ENCODE data around the gene TOX2. TPM values are rescaled to one million over a fixed set of nuclear protein-coding genes. Genes with fewer than 3 reads are reported as not detected.
"Not testable (repeated sequence)": the region's sequence is repeated elsewhere in the genome, so short reads cannot be mapped to it uniquely, and the experiment has no call there.

Gene TOX2
- total RNA-seq, 1 donor from 2014 or later, result 5.0 TPM

DNA sequence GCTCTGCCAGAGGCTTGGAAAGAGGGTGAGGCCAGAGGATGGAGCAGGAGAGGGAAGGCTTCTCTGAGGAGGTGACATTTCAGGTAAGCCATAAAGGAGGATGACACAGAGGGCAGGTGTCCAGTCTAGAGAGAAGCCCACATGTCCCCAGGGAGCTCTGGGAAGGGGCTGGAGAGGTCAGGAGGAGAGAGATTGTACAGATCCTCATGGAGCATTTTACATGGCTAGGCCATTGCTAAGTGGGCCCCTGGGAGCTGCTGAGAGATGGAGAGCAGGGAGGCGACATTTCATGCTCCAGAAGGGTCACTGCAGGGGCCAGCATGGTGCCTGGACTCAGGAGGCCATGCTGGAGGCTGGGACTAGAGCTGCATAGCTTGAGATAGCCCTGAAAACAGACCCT lies 124.5 kb downstream of the TOX2 start:
- Mint-ChIP-seq H3K9me3 (ENCODE audit: unreplicated experiment) (no peaks in the 10 kb centered on the region), H3K27ac (ENCODE audit: unreplicated experiment) (no peak overlapping the region), H3K27me3 (ENCODE audit: unreplicated experiment) (peaks cover 7% of the 10 kb centered on the region), H3K4me3 (ENCODE audit: unreplicated experiment) (no peak overlapping the region), H3K4me1 (ENCODE audit: unreplicated experiment) (no peaks in the 10 kb centered on the region), H3K36me3 (ENCODE audit: low read depth, unreplicated experiment) (no peaks in the 10 kb centered on the region)
- no peak for DNase-seq (ENCODE audit: low spot score)
- TF ChIP-seq CTCF (IDR thresholded peaks at IDR 0.05; ENCODE audit: unreplicated experiment), result no peak

DNA sequence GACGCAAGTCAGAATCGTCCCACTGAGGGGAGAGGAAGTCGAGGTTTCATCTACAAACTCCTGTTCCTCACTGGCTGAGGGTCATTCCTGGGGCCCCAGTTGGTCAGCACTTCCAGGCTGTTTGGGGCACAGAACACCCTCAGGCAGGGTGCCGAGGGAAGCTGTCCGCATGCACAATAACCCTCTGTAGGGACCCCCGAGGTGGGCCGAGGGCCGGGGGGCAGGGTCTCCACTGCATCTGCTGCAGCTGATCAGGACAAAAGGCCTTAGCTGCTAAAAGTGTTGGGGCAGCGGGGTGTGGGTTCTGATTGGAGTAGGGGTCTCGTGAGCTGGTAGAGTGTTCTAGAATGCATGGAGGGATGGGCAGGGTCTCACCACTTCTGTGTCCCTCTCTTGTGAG lies 125.1 kb downstream of the TOX2 start:
- no peak for TF ChIP-seq CTCF (IDR thresholded peaks at IDR 0.05; ENCODE audit: unreplicated experiment)
- no peaks in the 10 kb centered on the region for H3K4me1 Mint-ChIP-seq (ENCODE audit: unreplicated experiment)
- H3K36me3 Mint-ChIP-seq (ENCODE audit: low read depth, unreplicated experiment), result no peaks in the 10 kb centered on the region
- no peak for DNase-seq (ENCODE audit: low spot score)
- peaks cover 5% of the 10 kb centered on the region for H3K27me3 Mint-ChIP-seq (ENCODE audit: unreplicated experiment)
- no peaks in the 10 kb centered on the region for H3K9me3 Mint-ChIP-seq (ENCODE audit: unreplicated experiment)
- H3K4me3 Mint-ChIP-seq (ENCODE audit: unreplicated experiment), result no peak overlapping the region
- no peak overlapping the region for H3K27ac Mint-ChIP-seq (ENCODE audit: unreplicated experiment)

- Mint-ChIP-seq H3K9me3 (ENCODE audit: unreplicated experiment) (no peaks in the 10 kb centered on the region), H3K4me1 (ENCODE audit: unreplicated experiment) (no peaks in the 10 kb centered on the region), H3K27ac (ENCODE audit: unreplicated experiment) (no peak overlapping the region), H3K36me3 (ENCODE audit: low read depth, unreplicated experiment) (no peaks in the 10 kb centered on the region), H3K4me3 (ENCODE audit: unreplicated experiment) (no peak overlapping the region), H3K27me3 (ENCODE audit: unreplicated experiment) (peaks cover 4% of the 10 kb centered on the region)
- TF ChIP-seq CTCF (IDR thresholded peaks at IDR 0.05; ENCODE audit: unreplicated experiment), result no peak
- DNase-seq (ENCODE audit: low spot score), result no peak
Measured at GRCh38 chr20:44040202-44040915, 125.7 kb downstream of the TOX2 start.

GRCh38 chr20:44041001-44041400 lies 126.3 kb downstream of the TOX2 start:
- peak; percentile 21 for TF ChIP-seq CTCF (IDR thresholded peaks at IDR 0.05; ENCODE audit: unreplicated experiment)
- H3K27me3 Mint-ChIP-seq (ENCODE audit: unreplicated experiment), result peaks cover 4% of the 10 kb centered on the region
- H3K4me1 Mint-ChIP-seq (ENCODE audit: unreplicated experiment), result no peaks in the 10 kb centered on the region
- no peaks in the 10 kb centered on the region for H3K9me3 Mint-ChIP-seq (ENCODE audit: unreplicated experiment)
- no peak overlapping the region for H3K27ac Mint-ChIP-seq (ENCODE audit: unreplicated experiment)
- no peaks in the 10 kb centered on the region for H3K36me3 Mint-ChIP-seq (ENCODE audit: low read depth, unreplicated experiment)
- DNase-seq (ENCODE audit: low spot score), result no peak
- H3K4me3 Mint-ChIP-seq (ENCODE audit: unreplicated experiment), result no peak overlapping the region

GRCh38 chr20:44044712-44045111 lies 130.1 kb downstream of the TOX2 start:
- DNase-seq (ENCODE audit: low spot score); H3K4me3 Mint-ChIP-seq (ENCODE audit: unreplicated experiment); H3K9me3 Mint-ChIP-seq (ENCODE audit: unreplicated experiment); H3K36me3 Mint-ChIP-seq (ENCODE audit: low read depth, unreplicated experiment); H3K27ac Mint-ChIP-seq (ENCODE audit: unreplicated experiment); H3K4me1 Mint-ChIP-seq (ENCODE audit: unreplicated experiment); H3K27me3 Mint-ChIP-seq (ENCODE audit: unreplicated experiment): not testable (repeated sequence)

All from endothelial cell (in vitro differentiated cells).